CD4-positive, alpha-beta T cell (primary cell): Measurements from ENCODE around the gene LGR6. TPM values are rescaled to one million over a fixed set of nuclear protein-coding genes. Genes with fewer than 3 reads are reported as not detected.
A peak's percentile ranks its signal among the peaks of the same experiment; 100 is the strongest.

ENCODE experiments used
- ATAC-seq: fragments of 200-7000 bp; cut with Tn5 transposase; one replicate; pipeline ENCODE4 v1.10.0; 2022; ENCODE audit warnings: mild to moderate bottlenecking; ENCODE audit not compliant: poor library complexity
- CTCF ChIA-PET: fragments of 350-600 bp; sonication (Branson Sonifier 250); formaldehyde crosslinking; loops from one replicate; lab custom pipeline; 2021; ENCODE audit warnings: antibody characterized with exemption, inconsistent platforms; lab: Charles Lee
- POLR2A ChIA-PET: fragments of 350-600 bp; sonication (Branson Sonifier 250); formaldehyde crosslinking; loops from one replicate; lab custom pipeline; 2021; ENCODE audit warnings: antibody characterized with exemption, inconsistent platforms; lab: Charles Lee
- DNase-seq, 14 experiments: peaks; one replicate each; pipeline ENCODE4 v3.0.0-alpha.2; 2013 to 2020; ENCODE audit warnings: mixed read lengths in 2 of 14
- H3K27ac ChIP-seq, 2 donors: one replicate each; pipeline versions ENCODE4 v1.5.1 to v1.7.0; 2013; ENCODE audit warnings: low read length in 2 of 2, low read depth in 1 of 2, mild to moderate bottlenecking in 1 of 2
- H3K27me3 ChIP-seq, 2 experiments: 1 replicate in 1 of 2; 2 replicates in 1 of 2; pipeline versions ENCODE4 v1.6.1 to v1.7.0; 2013; ENCODE audit warnings: low read length in 2 of 2, control low read depth in 1 of 2, mild to moderate bottlenecking in 1 of 2, moderate library complexity in 1 of 2; ENCODE audit not compliant: insufficient read depth in 2 of 2, control insufficient read depth in 1 of 2
- H3K36me3 ChIP-seq: one replicate; pipeline ENCODE4 v1.6.1; 2013; ENCODE audit warnings: low read length, control low read depth; ENCODE audit not compliant: insufficient read depth
- H3K4me1 ChIP-seq: one replicate; pipeline ENCODE4 v1.6.1; 2013; ENCODE audit warnings: low read length, control low read depth; ENCODE audit not compliant: insufficient read depth
- H3K4me3 ChIP-seq: one replicate; pipeline ENCODE4 v1.5.1; 2013; ENCODE audit warnings: mild to moderate bottlenecking, low read length, moderate library complexity
- H3K9me3 ChIP-seq, 2 experiments: 1 replicate in 1 of 2; 2 replicates in 1 of 2; pipeline versions ENCODE4 v1.6.1 to v1.7.0; 2013; ENCODE audit warnings: low read length in 2 of 2, mild to moderate bottlenecking in 2 of 2, control low read depth in 1 of 2, moderate library complexity in 1 of 2; ENCODE audit not compliant: control insufficient read depth in 1 of 2, insufficient read depth in 1 of 2
- H3K27ac Mint-ChIP-seq: one replicate; pipeline ENCODE4 v1.8.0; 2020; ENCODE audit warnings: mixed read lengths
- H3K27me3 Mint-ChIP-seq: one replicate; pipeline ENCODE4 v1.8.0; 2021; ENCODE audit warnings: mixed read lengths
- H3K36me3 Mint-ChIP-seq: one replicate; pipeline ENCODE4 v1.8.0; 2021; ENCODE audit warnings: low read depth, mixed read lengths
- H3K4me1 Mint-ChIP-seq: one replicate; pipeline ENCODE4 v1.8.0; 2021; ENCODE audit warnings: low read depth, mixed read lengths
- H3K4me3 Mint-ChIP-seq: one replicate; pipeline ENCODE4 v1.8.0; 2020; ENCODE audit warnings: mild to moderate bottlenecking, mixed read lengths
- H3K9me3 Mint-ChIP-seq: one replicate; pipeline ENCODE4 v1.8.0; 2020; ENCODE audit warnings: mixed read lengths
- intact Hi-C, 2 experiments: fragments of 100-400 bp; cut with DNase I in 1 of 2; cut with micrococcal nuclease in 1 of 2; formaldehyde crosslinking; loops; one replicate each; pipeline versions ENCODE4 v1.15.1 to v1.9.0; 2023 to 2025; cut with DNase I, micrococcal nuclease
- total RNA-seq, 174 experiments: library from RNA in 2 of 174; stranded (reverse) in 2 of 174; gene quantifications; one replicate each; pipeline ENCODE4 v1.2.3 and lab custom pipeline; 2021 to 2026
- TF ChIP-seq, protein P1 (sequence below): fragments of 200-600 bp; IDR thresholded peaks from one replicate; pipeline ENCODE4 v1.8.0; 2022; ENCODE audit warnings: antibody characterized with exemption, mild to moderate bottlenecking

The LGR6 gene
- total RNA-seq, 2 experiments from 2014 or later, result 0.19 to 0.45 TPM

DNA sequence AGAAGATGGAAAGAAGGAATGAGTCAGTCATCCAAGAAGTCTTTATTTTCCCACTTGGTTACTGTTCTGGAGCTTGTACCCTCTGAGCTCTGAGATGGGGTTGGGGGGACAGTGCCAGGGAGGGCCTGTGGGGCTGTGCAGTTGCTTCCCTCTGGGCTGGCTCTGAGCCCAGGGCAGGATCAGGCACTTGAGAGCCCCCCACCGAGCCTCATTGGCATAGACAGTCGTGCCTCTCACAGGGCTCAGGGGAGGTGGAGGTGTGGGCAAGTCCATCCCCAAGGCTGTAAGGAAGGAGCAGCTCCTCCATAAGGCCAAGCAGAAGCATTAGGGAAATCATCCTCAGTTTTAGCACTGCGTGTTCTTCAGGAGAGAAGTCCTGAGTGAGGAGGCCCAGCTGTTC, 46.6 kb upstream of the LGR6 start:
- intact Hi-C loops, result loop anchor here in 1 of 2 experiments (5.0 to 10.0 kb wide), 3 partner anchors 320 to 992 kb away; partner anchors contain the start of genes IPO9, RABIF and TMEM9
- H3K27me3 ChIP-seq, result no peaks in the 10 kb centered on the region
- no peak overlapping the region for H3K4me3 ChIP-seq
- ChIA-PET CTCF (interaction anchor here (2.2 to 4.0 kb wide), 2 partner anchors 8 to 13 kb away, joined by 8 to 15 read pairs; partner anchors contain the start of gene PTPN7), POLR2A (interaction anchor here (1.3 to 6.4 kb wide), 2 partner anchors 9 to 14 kb away, joined by 4 to 66 read pairs; partner anchors contain the start of gene PTPN7)
- H3K4me1 ChIP-seq, result peaks cover 30% of the 10 kb centered on the region
- Mint-ChIP-seq H3K4me1 (peaks cover 36% of the 10 kb centered on the region), H3K27ac (no peak overlapping the region), H3K27me3 (no peaks in the 10 kb centered on the region), H3K9me3 (no peaks in the 10 kb centered on the region), H3K4me3 (no peak overlapping the region), H3K36me3 (peaks cover 60% of the 10 kb centered on the region)
- H3K27ac ChIP-seq, result no peak overlapping the region
- ATAC-seq (no peak), DNase-seq (no peak)
- H3K36me3 ChIP-seq, result peaks cover 58% of the 10 kb centered on the region
- H3K9me3 ChIP-seq, result no peaks in the 10 kb centered on the region
- TF ChIP-seq, protein P1, sequence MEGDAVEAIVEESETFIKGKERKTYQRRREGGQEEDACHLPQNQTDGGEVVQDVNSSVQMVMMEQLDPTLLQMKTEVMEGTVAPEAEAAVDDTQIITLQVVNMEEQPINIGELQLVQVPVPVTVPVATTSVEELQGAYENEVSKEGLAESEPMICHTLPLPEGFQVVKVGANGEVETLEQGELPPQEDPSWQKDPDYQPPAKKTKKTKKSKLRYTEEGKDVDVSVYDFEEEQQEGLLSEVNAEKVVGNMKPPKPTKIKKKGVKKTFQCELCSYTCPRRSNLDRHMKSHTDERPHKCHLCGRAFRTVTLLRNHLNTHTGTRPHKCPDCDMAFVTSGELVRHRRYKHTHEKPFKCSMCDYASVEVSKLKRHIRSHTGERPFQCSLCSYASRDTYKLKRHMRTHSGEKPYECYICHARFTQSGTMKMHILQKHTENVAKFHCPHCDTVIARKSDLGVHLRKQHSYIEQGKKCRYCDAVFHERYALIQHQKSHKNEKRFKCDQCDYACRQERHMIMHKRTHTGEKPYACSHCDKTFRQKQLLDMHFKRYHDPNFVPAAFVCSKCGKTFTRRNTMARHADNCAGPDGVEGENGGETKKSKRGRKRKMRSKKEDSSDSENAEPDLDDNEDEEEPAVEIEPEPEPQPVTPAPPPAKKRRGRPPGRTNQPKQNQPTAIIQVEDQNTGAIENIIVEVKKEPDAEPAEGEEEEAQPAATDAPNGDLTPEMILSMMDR, result no peak

DNA sequence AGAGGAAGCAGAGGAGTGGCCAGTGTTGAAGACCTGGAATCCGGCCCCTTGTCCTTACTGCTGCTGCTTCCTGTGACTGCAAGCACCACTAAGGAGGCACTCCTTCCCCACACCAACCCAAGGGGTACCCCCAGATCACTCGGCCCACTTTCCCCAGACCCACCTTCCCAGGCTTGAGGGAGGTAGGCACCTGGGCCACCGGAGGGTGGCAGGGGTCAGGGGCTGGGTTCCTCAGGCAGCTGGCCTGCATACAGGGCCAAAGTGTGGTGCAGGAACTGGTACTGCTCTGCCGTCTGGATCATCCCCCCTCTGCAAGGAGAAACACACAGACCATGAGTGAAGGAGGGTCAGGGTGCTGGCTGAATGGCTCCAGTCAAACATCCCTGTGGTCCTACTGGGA, 45.2 kb upstream of the LGR6 start:
- no peak for DNase-seq
- H3K4me3 ChIP-seq, result no peak overlapping the region
- ChIA-PET CTCF (interaction anchor here (0.8 kb wide), 1 partner anchor 12 kb away, joined by 3 read pairs; the partner anchor contains the start of gene PTPN7), POLR2A (interaction anchor here (6.4 kb wide), 1 partner anchor 13 kb away, joined by 66 read pairs; the partner anchor contains the start of gene PTPN7)
- Mint-ChIP-seq H3K27me3 (no peaks in the 10 kb centered on the region), H3K27ac (peak overlapping the region; percentile 68), H3K4me1 (peaks cover 22% of the 10 kb centered on the region), H3K9me3 (no peaks in the 10 kb centered on the region), H3K36me3 (peaks cover 70% of the 10 kb centered on the region), H3K4me3 (no peak overlapping the region)
- H3K27ac ChIP-seq, result no peak overlapping the region
- H3K4me1 ChIP-seq, result peaks cover 18% of the 10 kb centered on the region
- intact Hi-C loops, result loop anchor here in 1 of 2 experiments (5.0 to 10.0 kb wide), 3 partner anchors 321 to 994 kb away; partner anchors contain the start of genes IPO9, RABIF and TMEM9
- H3K27me3 ChIP-seq, result no peaks in the 10 kb centered on the region
- ATAC-seq, result no peak
- TF ChIP-seq, protein P1, result no peak
- H3K9me3 ChIP-seq, result no peaks in the 10 kb centered on the region
- peaks cover 66% of the 10 kb centered on the region for H3K36me3 ChIP-seq

DNA sequence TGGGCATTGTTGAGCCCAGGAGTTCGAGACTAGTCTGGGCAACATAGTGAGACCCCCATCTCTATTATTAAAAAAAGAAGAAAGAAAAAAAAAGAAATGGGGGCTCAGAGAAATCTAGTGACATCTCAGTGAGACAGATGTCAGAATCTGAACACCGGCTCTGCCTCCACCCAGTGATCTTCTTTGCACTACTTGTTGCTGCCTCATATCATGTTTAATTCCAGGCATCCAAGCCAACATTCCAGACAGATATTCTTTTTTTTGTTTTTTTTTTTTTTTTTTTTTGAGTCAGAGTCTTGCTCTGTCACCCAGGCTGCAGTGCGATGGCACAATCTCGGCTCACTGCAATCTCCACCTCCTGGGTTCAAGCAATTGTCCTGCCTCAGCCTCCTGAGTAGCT, 44.0 kb upstream of the LGR6 start:
- peaks cover 20% of the 10 kb centered on the region for H3K4me1 Mint-ChIP-seq
- ATAC-seq, result no peak
- H3K27ac Mint-ChIP-seq, result no peak overlapping the region
- H3K36me3 ChIP-seq, result peaks cover 78% of the 10 kb centered on the region
- no peaks in the 10 kb centered on the region for H3K9me3 Mint-ChIP-seq
- H3K4me1 ChIP-seq, result peaks cover 26% of the 10 kb centered on the region
- ChIA-PET POLR2A (no interaction called here), CTCF (no interaction called here)
- H3K4me3 Mint-ChIP-seq, result no peak overlapping the region
- no peak overlapping the region for H3K4me3 ChIP-seq
- no peaks in the 10 kb centered on the region for H3K27me3 ChIP-seq
- no peaks in the 10 kb centered on the region for H3K27me3 Mint-ChIP-seq
- H3K27ac ChIP-seq, result no peak overlapping the region
- intact Hi-C loops, result loop anchor here in 1 of 2 experiments (5.0 to 10.0 kb wide), 3 partner anchors 322 to 995 kb away; partner anchors contain the start of genes IPO9, RABIF and TMEM9
- peaks cover 76% of the 10 kb centered on the region for H3K36me3 Mint-ChIP-seq
- TF ChIP-seq, protein P1, result no peak
- no peak for DNase-seq
- no peaks in the 10 kb centered on the region for H3K9me3 ChIP-seq
